ENCODE results near the gene ABCC11.

The ABCC11 gene

GRCh38 chr16:48129926-48130325, 117.4 kb downstream of the ABCC11 start:
- DNase-seq (ENCODE audit: low spot score), result no peak

GRCh38 chr16:48128769-48129168, 118.6 kb downstream of the ABCC11 start:
- DNase-seq (ENCODE audit: low spot score), result no peak

- DNase-seq (ENCODE audit: low spot score), result no peak
Measured at GRCh38 chr16:48126801-48127644, 120.3 kb downstream of the ABCC11 start.

- DNase-seq (ENCODE audit: low spot score), result no peak
Measured at GRCh38 chr16:48125888-48126287, 121.5 kb downstream of the ABCC11 start.

- DNase-seq (ENCODE audit: low spot score), result no peak
Measured at GRCh38 chr16:48124266-48124665, 123.1 kb downstream of the ABCC11 start.

- no peak for DNase-seq (ENCODE audit: low spot score)
Measured at GRCh38 chr16:48123104-48123788, 124.1 kb downstream of the ABCC11 start.

- no peak for DNase-seq (ENCODE audit: low spot score)
Measured at GRCh38 chr16:48121276-48121675, 126.1 kb downstream of the ABCC11 start.

- no peak for DNase-seq (ENCODE audit: low spot score)
Measured at GRCh38 chr16:48118841-48119240, 128.5 kb downstream of the ABCC11 start.

- peak; percentile 93 for DNase-seq (ENCODE audit: low spot score)
Measured at GRCh38 chr16:48117217-48118105, 129.9 kb downstream of the ABCC11 start.
